A204.1 (cell line): ENCODE results near the gene POU6F2.

ENCODE experiments used
- FAIRE-seq: peaks from 2 replicates; lab custom pipeline; 2012; peaks lifted over from hg19 to GRCh38; lab: Jason Lieb, UNC

The POU6F2 gene

GRCh38 chr7:39451901-39452300 lies 474.2 kb downstream of the POU6F2 start:
- no peak for FAIRE-seq

- FAIRE-seq, result no peak
Observed at GRCh38 chr7:39453743-39454355, 476.1 kb downstream of the POU6F2 start.

DNA sequence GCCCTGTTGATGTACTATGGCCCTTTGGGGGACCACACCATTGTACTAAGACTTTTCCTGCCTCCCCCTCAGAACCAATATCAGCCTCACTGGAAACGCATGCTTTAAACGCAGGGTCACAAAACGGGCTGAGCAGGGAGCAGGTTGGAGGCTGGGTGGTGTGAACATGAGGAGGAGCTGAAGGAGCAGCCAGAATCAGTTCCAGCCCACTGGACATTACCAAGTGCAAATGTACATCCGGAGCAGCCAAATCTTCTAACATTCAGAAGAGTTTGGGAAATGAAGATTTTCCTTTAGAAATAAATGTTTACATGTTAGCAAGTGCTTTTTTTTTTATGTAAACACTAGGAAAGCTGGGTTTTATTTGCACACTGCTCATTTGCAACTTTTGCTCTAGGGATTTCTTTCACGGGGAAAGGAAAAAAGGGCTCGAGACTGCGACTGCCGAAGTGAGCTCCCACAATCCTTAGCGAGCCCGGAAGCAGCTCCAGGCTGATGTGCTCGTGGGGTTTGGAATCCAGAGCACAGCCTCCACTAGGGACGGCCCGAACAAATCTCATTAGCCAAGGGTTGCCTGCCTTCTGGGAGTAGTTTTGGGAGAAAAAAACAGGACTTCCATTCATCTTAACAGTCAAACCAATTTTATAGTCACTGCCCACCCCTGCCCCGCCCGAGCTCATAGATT lies 480.5 kb downstream of the POU6F2 start:
- FAIRE-seq, result no peak

DNA sequence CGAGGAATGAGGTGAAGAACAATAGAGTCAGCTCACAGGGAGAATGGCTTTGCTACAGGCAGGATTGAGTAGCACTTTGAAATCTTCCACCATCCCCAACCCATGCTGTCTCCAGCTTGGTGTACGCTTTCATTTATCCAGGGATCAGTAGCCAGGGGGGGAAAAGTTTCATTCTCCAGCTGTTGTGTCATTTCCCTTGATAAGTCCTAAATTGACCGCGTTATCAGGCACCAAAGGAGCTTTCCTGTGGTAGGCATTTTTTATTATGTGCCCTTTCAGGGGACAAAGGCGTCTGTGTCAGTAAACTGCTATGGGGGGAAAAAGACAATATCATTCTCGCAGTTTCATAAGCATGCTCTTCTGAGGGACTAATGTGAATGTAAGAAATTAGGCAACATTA lies 481.9 kb downstream of the POU6F2 start:
- FAIRE-seq, result no peak

DNA sequence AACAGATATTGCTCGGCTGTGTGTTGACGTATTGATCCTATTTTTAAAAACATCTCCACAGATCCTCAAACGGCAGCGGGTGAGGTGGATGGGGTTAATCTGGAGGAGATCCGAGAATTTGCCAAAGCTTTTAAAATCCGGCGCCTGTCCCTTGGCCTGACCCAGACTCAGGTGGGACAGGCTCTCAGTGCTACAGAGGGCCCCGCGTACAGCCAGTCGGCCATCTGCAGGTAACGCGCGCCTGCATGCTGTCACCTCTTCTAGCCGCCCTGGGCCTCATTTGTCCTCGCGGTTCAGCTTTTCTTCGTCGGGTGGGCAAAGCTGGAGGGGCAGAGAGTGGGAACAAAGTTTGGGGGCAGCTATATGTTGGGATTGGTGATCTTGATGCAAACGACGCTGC lies 482.8 kb downstream of the POU6F2 start:
- no peak for FAIRE-seq

DNA sequence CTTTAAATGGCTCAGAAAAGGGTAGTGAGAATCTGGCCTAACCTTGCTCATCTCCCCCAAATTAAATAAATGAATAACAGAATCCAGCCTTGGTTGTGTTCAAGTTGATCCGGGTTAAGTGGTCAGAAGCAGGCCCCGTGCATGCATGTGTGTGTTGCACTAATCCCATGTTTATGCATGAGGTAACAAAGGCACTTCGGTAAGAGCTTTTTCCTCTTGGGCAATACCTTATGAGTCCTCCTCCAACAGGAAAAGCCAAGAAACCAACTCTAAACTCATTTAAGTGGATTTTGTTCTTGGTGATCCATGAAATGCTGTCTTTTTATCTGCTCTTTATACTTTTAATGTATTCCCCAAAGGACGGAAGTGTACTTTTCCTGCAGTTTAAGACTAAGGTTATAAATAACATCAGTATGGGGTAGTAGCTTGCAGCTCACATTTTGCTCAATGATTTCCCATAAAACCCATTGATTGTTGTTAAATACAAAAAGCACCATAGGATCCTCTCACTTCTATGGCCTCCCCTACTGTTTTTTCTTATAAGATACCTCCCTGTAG lies 483.6 kb downstream of the POU6F2 start:
- no peak for FAIRE-seq

DNA sequence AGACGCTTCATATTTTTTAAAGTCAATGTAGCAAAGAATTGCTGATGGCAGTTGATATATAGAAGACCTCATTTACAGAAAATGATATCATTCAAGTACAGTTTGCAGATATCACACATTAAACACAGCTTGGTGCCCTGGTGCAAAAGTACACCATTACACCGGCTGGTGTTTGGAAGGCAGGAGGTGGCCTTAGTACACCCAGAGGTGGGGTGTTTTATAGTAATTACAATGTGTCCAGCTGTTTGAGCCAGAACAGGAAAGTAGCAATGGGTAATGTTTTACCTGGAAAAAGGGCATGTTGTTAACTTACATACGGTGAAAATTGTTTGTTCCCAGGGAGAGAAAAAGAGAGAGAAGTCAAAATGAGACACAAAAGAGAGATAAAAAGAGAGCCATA lies 485.5 kb downstream of the POU6F2 start:
- no peak for FAIRE-seq

- FAIRE-seq, result no peak
Observed at GRCh38 chr7:39464350-39465054, 486.8 kb downstream of the POU6F2 start.

DNA sequence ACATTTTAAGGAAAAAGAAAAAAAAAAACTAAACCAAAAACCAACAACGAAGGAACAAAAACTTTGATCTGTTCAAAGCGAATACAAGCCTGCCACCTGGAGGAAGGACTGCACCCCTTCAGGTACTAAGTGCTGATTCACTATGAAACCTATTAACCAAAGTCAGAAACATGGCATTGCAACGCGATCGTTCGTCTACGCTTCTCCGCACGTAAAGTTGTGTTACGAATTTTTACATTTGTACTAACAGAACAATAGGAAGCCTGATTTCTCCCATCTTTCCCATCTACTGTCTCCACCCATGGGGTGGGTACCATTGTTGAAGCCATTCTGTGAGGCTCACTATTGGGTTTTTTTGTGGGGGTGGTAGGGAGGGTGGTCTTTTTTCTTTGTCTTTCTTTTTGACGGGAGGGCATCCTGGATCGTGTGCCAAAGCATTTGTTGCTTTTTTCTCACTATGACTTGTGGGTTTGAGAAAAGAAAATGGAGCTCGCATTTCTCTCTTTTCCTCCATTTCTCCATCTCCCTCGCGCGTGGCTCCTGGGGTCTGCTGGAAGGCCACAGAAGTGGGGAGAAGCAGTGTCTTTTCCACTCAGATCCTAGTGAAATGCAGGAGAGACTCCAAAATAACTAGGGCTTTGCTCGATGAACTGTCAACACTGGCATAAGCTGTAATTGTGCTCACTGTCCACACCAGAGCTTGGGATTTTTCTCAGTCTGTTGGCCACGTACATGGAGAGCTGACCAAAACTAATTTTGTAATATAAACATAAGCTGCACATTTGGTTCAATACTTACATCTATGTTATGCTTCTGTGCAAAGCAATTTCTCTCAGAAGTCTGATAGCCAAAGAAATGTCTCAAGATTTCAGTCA lies 487.6 kb downstream of the POU6F2 start:
- FAIRE-seq, result peak; percentile 92

DNA sequence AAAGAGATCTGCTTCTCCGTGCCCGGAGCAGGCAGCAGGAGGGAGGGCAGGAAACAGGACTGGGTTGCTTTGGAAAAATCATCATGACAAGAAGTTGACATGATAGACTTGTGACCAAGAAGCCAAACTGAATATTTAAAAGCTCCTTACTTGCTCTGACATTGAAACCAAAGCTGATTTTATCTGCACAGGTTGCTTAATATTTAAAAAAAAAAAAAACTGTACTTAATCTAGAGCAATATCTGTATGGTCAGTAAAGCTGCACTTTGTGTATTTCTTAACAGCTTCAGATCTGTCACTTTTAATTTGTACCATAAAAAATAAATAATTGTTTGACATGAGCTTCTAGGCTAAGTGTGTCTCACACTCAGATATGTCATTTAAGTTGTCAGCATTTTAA lies 490.6 kb downstream of the POU6F2 start:
- FAIRE-seq, result no peak

DNA sequence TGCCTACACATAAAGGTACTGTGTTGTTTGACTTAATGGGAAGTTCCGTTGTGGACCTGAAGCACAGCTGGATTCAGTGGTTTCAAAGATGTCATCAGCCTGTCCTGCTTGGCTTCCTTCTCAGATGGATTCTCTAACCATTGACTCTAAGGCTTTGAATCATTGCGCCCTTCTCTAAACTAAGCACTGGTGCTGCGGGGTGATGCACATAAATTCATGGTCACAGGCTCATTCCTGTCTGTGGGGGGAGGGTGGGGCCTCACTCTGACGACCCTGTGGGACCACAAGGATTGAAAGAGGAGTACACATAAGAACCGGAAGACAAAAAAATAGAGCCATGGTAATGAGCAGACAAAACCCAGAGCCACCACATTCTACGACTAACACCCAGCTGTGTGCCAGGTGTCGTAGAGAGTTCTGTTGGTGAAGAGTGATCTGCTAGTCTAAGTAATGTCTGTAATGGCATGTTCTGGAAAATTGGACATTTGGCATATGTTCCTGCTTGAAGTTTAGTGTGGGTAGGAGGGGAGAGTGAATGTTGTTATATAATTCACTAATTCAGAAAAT lies 491.2 kb downstream of the POU6F2 start:
- no peak for FAIRE-seq

GRCh38 chr7:39480901-39481300 lies 503.2 kb downstream of the POU6F2 start:
- FAIRE-seq, result no peak

GRCh38 chr7:39488467-39489393 lies 511.0 kb downstream of the POU6F2 start:
- no peak for FAIRE-seq

GRCh38 chr7:39490296-39490695 lies 512.6 kb downstream of the POU6F2 start:
- no peak for FAIRE-seq

GRCh38 chr7:39493934-39494333 lies 516.2 kb downstream of the POU6F2 start:
- FAIRE-seq, result no peak

DNA sequence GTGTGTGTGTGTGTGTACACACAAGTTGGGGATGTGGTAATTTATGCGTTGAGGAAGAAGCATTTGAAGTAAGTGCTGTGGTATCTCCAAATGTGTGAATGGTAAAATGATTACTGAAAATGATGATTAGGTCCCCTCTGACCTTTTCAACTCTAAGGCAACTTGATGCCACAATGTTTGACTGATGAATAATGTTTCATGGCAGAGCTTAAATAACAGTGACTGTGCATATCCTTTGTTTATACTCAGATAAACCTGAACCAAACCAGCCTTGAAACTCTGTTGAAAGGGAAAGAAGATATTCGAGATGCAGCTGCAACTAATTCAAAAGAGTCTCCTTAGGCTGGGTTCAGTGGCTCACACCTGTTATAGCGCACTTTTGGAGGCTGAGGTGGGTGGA lies 523.6 kb downstream of the POU6F2 start:
- FAIRE-seq, result no peak

DNA sequence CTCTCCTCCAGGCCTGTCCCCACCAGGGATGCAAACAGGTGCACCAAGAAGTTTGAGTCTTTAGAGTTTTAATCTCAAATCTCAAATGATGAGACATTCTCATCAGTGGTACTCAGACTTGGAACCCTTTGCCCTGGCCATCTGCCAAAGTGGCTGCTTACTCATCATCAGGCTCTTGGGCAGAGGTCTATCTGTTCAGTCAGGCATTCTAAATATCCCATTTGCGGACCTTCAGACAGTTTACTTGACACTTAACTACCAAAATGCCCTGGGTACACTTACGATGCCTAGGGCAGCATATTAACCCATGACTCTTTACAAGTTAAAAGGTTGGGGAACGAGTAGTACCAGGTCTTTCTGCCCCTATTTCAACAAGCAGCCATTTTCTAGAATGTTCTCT lies 527.3 kb downstream of the POU6F2 start:
- FAIRE-seq, result no peak

DNA sequence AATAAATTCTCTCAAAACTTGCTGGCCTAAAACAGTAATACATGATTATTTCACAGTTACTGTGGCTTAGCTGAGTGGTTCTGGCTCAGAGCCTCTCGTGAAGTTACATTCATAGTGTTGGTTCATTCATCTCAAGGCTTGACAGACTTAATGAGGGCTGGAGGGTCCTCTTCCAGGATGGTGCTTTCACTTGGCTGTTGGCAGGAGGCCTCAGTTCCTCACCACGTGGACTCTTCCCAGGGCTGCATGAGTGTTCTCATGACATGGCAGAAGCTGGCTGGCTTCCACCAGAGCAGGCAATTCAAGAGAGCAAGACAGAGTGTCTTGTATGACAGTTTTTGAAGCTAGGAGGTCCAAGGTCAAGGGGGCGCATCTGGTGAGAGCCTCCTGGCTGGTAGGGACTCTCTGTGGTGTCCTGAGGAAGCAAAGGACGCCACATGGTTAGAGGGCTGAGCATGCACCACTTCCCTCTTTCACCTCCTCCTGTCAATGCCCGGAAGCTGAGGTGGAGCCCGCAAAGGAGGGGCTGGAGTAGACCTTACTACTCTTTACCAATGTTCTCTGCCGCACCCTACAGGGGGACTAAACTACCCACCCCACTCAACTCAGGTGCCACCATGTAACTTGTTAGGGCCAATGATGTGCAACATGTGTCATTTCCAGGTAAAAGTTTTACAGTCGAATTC lies 530.3 kb downstream of the POU6F2 start:
- no peak for FAIRE-seq

DNA sequence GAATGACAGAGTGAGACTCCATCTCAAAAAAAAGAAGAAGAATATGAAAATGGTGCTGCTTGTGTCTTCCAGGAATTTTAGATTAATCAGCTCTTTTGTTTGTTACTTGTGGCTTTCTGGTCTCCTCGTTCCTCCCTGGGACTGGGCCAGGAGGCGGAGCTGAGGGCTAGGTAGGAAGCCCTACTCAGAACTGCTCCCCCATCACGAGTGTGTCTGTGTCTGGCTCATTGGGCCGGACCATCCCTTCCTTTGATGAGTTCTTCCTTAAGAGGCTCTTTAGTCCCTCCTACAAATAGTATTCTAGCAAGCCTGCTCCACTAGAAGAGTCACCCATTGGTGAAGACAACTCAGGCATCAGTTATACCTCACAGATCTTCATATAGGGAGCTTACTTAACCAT lies 531.7 kb downstream of the POU6F2 start:
- no peak for FAIRE-seq

GRCh38 chr7:39509912-39510311 lies 532.2 kb downstream of the POU6F2 start:
- no peak for FAIRE-seq
